Thyroid gland (tissue), 4 donors: Measurements from ENCODE around the gene SLC35F3.

ENCODE experiments used
- POLR2A ChIP-seq, 2 donors: fragments of 450-650 bp; IDR thresholded peaks; one replicate each; pipeline ENCODE4 v1.6.1; 2017; ENCODE audit warnings: antibody characterized with exemption in 2 of 2, mild to moderate bottlenecking in 2 of 2, moderate library complexity in 1 of 2
- TF ChIP-seq, protein P1 (sequence below), 6 experiments: fragments of 200-600 bp in 3 of 6; fragments of 450-650 bp in 3 of 6; sonication (generic) in 3 of 6; IDR thresholded peaks; one replicate each; pipeline ENCODE4 v1.5.1; 2016 to 2019; ENCODE audit warnings: antibody characterized with exemption in 6 of 6, mild to moderate bottlenecking in 2 of 6, inconsistent platforms in 1 of 6, moderate library complexity in 1 of 6

DNA sequence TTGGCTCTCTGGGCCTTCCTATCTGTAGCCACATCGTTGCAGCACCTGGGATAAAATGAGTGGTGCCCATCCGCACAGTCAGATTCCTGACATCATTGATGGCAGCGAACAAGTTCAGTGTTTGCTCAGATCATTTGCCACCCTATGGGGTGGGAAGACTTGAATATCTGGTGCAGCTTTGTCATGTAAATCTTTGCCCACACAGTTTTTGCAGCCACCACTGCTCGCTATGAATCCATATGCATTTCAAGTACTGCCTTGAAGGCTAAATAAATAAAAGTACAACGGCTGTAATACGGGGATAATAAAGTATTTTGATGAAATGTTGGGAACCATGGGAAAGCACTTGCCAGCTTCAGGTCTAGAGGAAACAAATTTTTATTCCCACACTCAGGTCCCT lies 412.5 kb downstream of the SLC35F3 start:
- no peak for TF ChIP-seq POLR2A (IDR thresholded peaks at IDR 0.05)
- TF ChIP-seq, protein P1, sequence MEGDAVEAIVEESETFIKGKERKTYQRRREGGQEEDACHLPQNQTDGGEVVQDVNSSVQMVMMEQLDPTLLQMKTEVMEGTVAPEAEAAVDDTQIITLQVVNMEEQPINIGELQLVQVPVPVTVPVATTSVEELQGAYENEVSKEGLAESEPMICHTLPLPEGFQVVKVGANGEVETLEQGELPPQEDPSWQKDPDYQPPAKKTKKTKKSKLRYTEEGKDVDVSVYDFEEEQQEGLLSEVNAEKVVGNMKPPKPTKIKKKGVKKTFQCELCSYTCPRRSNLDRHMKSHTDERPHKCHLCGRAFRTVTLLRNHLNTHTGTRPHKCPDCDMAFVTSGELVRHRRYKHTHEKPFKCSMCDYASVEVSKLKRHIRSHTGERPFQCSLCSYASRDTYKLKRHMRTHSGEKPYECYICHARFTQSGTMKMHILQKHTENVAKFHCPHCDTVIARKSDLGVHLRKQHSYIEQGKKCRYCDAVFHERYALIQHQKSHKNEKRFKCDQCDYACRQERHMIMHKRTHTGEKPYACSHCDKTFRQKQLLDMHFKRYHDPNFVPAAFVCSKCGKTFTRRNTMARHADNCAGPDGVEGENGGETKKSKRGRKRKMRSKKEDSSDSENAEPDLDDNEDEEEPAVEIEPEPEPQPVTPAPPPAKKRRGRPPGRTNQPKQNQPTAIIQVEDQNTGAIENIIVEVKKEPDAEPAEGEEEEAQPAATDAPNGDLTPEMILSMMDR (IDR thresholded peaks at IDR 0.05), result no peak
